Mesenchymal stem cell (in vitro differentiated cells and primary cell): ENCODE data around the gene TOX2.

ENCODE experiments used
- DNase-seq: peaks from one replicate; pipeline ENCODE4 v3.0.0-alpha.2; 2013
- H2AFZ ChIP-seq: one replicate; pipeline ENCODE4 v1.6.1; 2013; ENCODE audit warnings: low read depth, mild to moderate bottlenecking, control low read depth, inconsistent platforms, low read length, moderate library complexity
- H2AK5ac ChIP-seq: 2 replicates; pipeline ENCODE4 v1.6.1; 2013; ENCODE audit warnings: low read length, moderate library complexity, mild to moderate bottlenecking, inconsistent platforms; ENCODE audit not compliant: severe bottlenecking
- H2BK120ac ChIP-seq: one replicate; pipeline ENCODE4 v1.6.1; 2013; ENCODE audit warnings: low read depth, mild to moderate bottlenecking, inconsistent platforms, low read length, moderate library complexity
- H2BK12ac ChIP-seq, 2 experiments: one replicate each; pipeline ENCODE4 v1.6.1; 2013; ENCODE audit warnings: inconsistent platforms in 2 of 2, low read length in 2 of 2, mild to moderate bottlenecking in 2 of 2, moderate library complexity in 2 of 2, control low read depth in 1 of 2
- H2BK15ac ChIP-seq: one replicate; pipeline ENCODE4 v1.6.1; 2013; ENCODE audit warnings: mild to moderate bottlenecking, low read depth, inconsistent platforms; ENCODE audit not compliant: poor library complexity, severe bottlenecking
- H2BK5ac ChIP-seq: 2 replicates; pipeline ENCODE4 v1.6.1; 2013; ENCODE audit warnings: low read depth, mild to moderate bottlenecking, low read length, control low read depth, inconsistent platforms; ENCODE audit not compliant: poor library complexity, severe bottlenecking
- H3K14ac ChIP-seq, 2 experiments: one replicate each; pipeline ENCODE4 v1.6.1; 2013; ENCODE audit warnings: inconsistent platforms in 2 of 2, low read length in 2 of 2, control low read depth in 1 of 2, mild to moderate bottlenecking in 1 of 2, moderate library complexity in 1 of 2
- H3K18ac ChIP-seq, 2 experiments: one replicate each; pipeline ENCODE4 v1.6.1; 2013; ENCODE audit warnings: inconsistent platforms in 2 of 2, low read length in 2 of 2, control low read depth in 1 of 2, low read depth in 1 of 2, mild to moderate bottlenecking in 1 of 2
- H3K23ac ChIP-seq, 2 experiments: one replicate each; pipeline ENCODE4 v1.6.1; 2013; ENCODE audit warnings: inconsistent platforms in 2 of 2, low read length in 2 of 2, mild to moderate bottlenecking in 2 of 2, moderate library complexity in 2 of 2, control low read depth in 1 of 2
- H3K27ac ChIP-seq: 2 replicates; pipeline ENCODE4 v1.5.1; 2013; ENCODE audit warnings: mild to moderate bottlenecking, moderate library complexity, low read length, control low read depth, inconsistent platforms; ENCODE audit not compliant: poor library complexity, severe bottlenecking
- H3K27me3 ChIP-seq, 2 experiments: 2 replicates each; pipeline versions ENCODE4 v1.6.1 to v1.7.0; 2013; ENCODE audit warnings: low read length in 2 of 2, mild to moderate bottlenecking in 2 of 2, moderate library complexity in 2 of 2, control low read depth in 1 of 2, inconsistent platforms in 1 of 2; ENCODE audit not compliant: control insufficient read depth in 1 of 2, insufficient read depth in 1 of 2
- H3K36me3 ChIP-seq, 2 experiments: 2 replicates each; pipeline versions ENCODE4 v1.6.1 to v1.7.0; 2013; ENCODE audit warnings: low read length in 2 of 2, control low read depth in 1 of 2, inconsistent platforms in 1 of 2, low read depth in 1 of 2, mild to moderate bottlenecking in 1 of 2; ENCODE audit not compliant: insufficient read depth in 2 of 2, control insufficient read depth in 1 of 2
- H3K4ac ChIP-seq, 2 experiments: one replicate each; pipeline ENCODE4 v1.6.1; 2013; ENCODE audit warnings: inconsistent platforms in 2 of 2, low read length in 2 of 2, mild to moderate bottlenecking in 2 of 2, moderate library complexity in 2 of 2, control low read depth in 1 of 2, low read depth in 1 of 2
- H3K4me1 ChIP-seq: 2 replicates; pipeline ENCODE4 v1.6.1; 2013; ENCODE audit warnings: low read depth, low read length, control low read depth; ENCODE audit not compliant: control insufficient read depth, insufficient read depth
- H3K4me2 ChIP-seq: 2 replicates; pipeline ENCODE4 v1.6.1; 2013; ENCODE audit warnings: low read length, mild to moderate bottlenecking, inconsistent platforms; ENCODE audit not compliant: poor library complexity, severe bottlenecking
- H3K4me3 ChIP-seq, 2 experiments: 2 replicates each; pipeline versions ENCODE4 v1.5.1 to v1.7.0; 2013; ENCODE audit warnings: low read length in 2 of 2, mild to moderate bottlenecking in 2 of 2, control low read depth in 1 of 2, low read depth in 1 of 2; ENCODE audit not compliant: insufficient read depth in 1 of 2
- H3K79me1 ChIP-seq: replicated peaks from 2 replicates; pipeline ENCODE4 v1.6.1; 2013; ENCODE audit warnings: mild to moderate bottlenecking, control low read depth, low read length, inconsistent platforms; ENCODE audit not compliant: poor library complexity, severe bottlenecking
- H3K9ac ChIP-seq: 2 replicates; pipeline ENCODE4 v1.7.0; 2013; ENCODE audit warnings: mild to moderate bottlenecking, low read length, moderate library complexity
- H3K9me3 ChIP-seq: 2 replicates; pipeline ENCODE4 v1.7.0; 2013; ENCODE audit warnings: mild to moderate bottlenecking, low read length; ENCODE audit not compliant: control insufficient read depth
- H4K8ac ChIP-seq: one replicate; pipeline ENCODE4 v1.6.1; 2013; ENCODE audit warnings: inconsistent platforms, mild to moderate bottlenecking, low read length, moderate library complexity
- H4K91ac ChIP-seq: one replicate; pipeline ENCODE4 v1.6.1; 2013; ENCODE audit warnings: mild to moderate bottlenecking, low read length, inconsistent platforms
- WGBS: methylation state at CpG from one replicate; pipeline ENCODE4 v1.1.7; 2013; ENCODE audit warnings: mixed read lengths; 5-methylcytosine and 5-hydroxymethylcytosine counted together

Gene TOX2

DNA sequence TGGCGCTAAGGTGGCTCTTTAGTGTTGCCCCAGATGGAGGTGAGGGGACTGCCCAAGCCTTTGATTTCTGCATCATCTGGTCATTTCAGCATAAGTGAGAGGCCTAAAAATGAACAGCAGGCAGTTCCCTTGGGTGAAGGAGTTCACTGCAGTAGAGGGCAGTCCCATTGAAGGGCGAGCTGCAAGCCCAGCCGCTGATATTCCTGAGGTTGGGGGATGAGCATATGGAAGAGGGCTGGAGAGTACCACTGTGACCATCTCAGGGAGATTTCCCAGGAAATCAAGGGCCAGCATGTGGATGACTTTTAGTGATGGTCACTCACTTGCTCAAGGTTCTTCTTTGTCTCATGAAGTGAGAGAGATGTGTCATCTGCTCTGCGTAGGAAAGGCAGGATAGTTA, 9.3 kb downstream of the TOX2 start:
- H3K9ac ChIP-seq: no peak overlapping the region
- H2BK15ac ChIP-seq: no peak overlapping the region
- H4K91ac ChIP-seq: no peak overlapping the region
- H3K4me3 ChIP-seq: no peak overlapping the region
- H3K27me3 ChIP-seq: peaks cover 6 to 84% of the 10 kb centered on the region in 2 experiments
- H3K4me1 ChIP-seq: no peaks in the 10 kb centered on the region
- no peak overlapping the region for H3K14ac ChIP-seq
- no peak overlapping the region for H3K18ac ChIP-seq
- no peaks in the 10 kb centered on the region for H3K9me3 ChIP-seq
- H2AK5ac ChIP-seq: no peak overlapping the region
- no peak for DNase-seq
- no peak overlapping the region for H3K27ac ChIP-seq
- H3K36me3 ChIP-seq: no peaks in the 10 kb centered on the region
- H2AFZ ChIP-seq: no peak overlapping the region
- H2BK120ac ChIP-seq: no peak overlapping the region
- no peak overlapping the region for H2BK5ac ChIP-seq
- H3K23ac ChIP-seq: peak overlapping the region in 1 of 2 experiments; percentile 77
- 93% methylated on average over 4 of the region's 4 CpGs for WGBS
- H3K4me2 ChIP-seq: no peak overlapping the region
- no peaks in the 10 kb centered on the region for H3K79me1 ChIP-seq
- H4K8ac ChIP-seq: no peak overlapping the region
- no peak overlapping the region for H2BK12ac ChIP-seq
- no peak overlapping the region for H3K4ac ChIP-seq

DNA sequence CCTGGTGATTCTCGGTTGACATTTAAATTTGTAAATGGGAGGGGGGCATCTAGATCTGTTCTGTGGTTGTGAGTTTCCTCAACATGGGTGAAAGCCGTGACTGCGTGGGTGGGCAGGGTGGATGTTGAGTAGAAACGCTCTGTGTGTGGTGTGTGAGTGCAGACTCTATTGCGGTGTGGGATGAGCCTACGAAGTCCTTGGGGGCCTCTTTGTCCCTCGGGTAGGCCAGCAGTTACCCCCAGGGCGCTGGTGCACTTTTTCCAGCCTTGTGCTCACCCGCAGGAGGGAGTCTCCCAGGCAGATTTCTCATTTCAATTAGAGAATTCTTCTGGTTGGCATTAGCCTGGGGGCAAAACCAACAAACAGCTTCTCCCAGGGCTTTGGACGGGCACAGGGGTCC, 10.6 kb downstream of the TOX2 start:
- Histone ChIP-seq H3K23ac (no peak overlapping the region), H3K79me1 (no peaks in the 10 kb centered on the region), H3K36me3 (no peaks in the 10 kb centered on the region), H3K14ac (no peak overlapping the region), H4K8ac (peak overlapping the region; percentile 27), H2BK12ac (no peak overlapping the region), H3K27me3 (peaks cover 6 to 82% of the 10 kb centered on the region in 2 experiments), H3K18ac (peak overlapping the region; percentile 13 to 16), H2BK5ac (no peak overlapping the region), H3K4me2 (no peak overlapping the region), H3K4me3 (no peak overlapping the region), H2BK15ac (no peak overlapping the region), H3K9ac (peak overlapping the region; percentile 11), H2BK120ac (no peak overlapping the region), H2AFZ (no peak overlapping the region), H3K27ac (no peak overlapping the region), H4K91ac (no peak overlapping the region), H3K9me3 (no peaks in the 10 kb centered on the region), H3K4me1 (no peaks in the 10 kb centered on the region), H2AK5ac (no peak overlapping the region), H3K4ac (no peak overlapping the region)
- WGBS: 84% methylated on average over 10 of the region's 10 CpGs
- no peak for DNase-seq

DNA sequence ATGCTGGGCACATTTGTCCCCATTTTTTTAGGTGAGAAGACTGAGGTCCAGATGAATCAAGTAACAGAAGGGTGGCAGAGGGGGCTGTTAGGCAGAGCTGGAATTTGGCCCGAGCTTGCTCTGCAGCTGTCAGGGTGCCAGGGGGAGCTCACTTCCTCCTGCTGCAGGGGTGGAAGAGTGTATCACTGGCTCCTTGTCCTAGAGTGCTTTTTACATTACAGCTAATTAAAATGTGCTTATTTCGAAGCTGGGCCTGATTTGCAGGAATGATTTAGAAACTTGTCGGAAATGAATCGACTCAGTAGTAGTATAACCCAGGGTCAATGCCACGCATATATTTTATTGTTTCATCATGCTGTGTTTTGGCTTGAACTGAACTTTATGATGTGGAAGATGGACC, 11.1 kb downstream of the TOX2 start:
- Histone ChIP-seq H2BK5ac (no peak overlapping the region), H3K9me3 (no peaks in the 10 kb centered on the region), H3K27me3 (peaks cover 6 to 82% of the 10 kb centered on the region in 2 experiments), H2AK5ac (no peak overlapping the region), H3K79me1 (no peaks in the 10 kb centered on the region), H3K4me2 (no peak overlapping the region), H3K14ac (no peak overlapping the region), H3K4ac (no peak overlapping the region), H2BK120ac (no peak overlapping the region), H4K8ac (no peak overlapping the region), H3K4me1 (no peaks in the 10 kb centered on the region), H3K27ac (no peak overlapping the region), H2BK15ac (no peak overlapping the region), H3K36me3 (no peaks in the 10 kb centered on the region), H2BK12ac (no peak overlapping the region), H3K23ac (no peak overlapping the region), H3K9ac (peak overlapping the region; percentile 11), H3K18ac (no peak overlapping the region), H2AFZ (no peak overlapping the region), H3K4me3 (no peak overlapping the region), H4K91ac (no peak overlapping the region)
- no peak for DNase-seq
- WGBS: 70% methylated on average over 5 of the region's 5 CpGs

DNA sequence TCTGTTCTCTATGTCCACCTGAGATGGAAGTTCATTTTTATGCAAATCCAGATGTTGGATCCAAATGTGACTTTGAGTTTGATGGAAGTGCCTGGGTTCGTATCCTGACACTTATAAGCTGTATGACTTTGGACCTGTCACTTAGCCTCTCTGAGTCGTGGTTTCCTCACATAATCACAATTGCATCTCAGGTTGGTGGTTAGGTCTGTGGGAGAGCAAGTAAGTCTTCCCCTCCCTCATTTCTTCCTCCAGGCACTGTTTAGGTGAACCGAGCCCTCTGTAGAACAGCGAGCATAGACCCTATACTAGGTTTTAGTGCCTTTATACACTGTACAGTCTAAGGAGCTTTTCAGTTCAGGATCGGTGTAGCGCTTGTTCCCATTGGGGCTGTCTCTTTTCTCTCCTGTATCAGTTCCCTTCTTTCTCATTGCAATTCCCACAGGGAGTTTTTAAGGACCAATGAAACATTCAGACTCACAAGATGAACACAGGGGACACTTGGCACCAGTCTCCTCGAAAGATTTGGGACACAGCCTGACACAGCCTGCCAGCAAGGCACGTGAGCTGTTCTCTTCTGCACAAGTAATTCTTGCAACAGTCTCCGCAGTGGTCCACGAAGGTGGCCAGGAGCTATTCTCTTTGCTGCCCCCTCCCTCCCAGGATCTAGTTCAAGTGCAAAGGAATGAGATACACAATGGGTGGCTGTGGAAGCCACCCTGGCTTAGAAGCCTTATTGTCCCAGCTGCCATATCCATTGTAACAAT, 11.8 kb downstream of the TOX2 start:
- H4K91ac ChIP-seq: no peak overlapping the region
- no peaks in the 10 kb centered on the region for H3K9me3 ChIP-seq
- no peak for DNase-seq
- H2BK5ac ChIP-seq: no peak overlapping the region
- H3K27ac ChIP-seq: no peak overlapping the region
- H3K18ac ChIP-seq: peak overlapping the region; percentile 1 to 27
- WGBS: 84% methylated on average over 10 of the region's 10 CpGs
- H3K36me3 ChIP-seq: no peaks in the 10 kb centered on the region
- peaks cover 6 to 80% of the 10 kb centered on the region in 2 experiments for H3K27me3 ChIP-seq
- H3K23ac ChIP-seq: no peak overlapping the region
- no peak overlapping the region for H2AK5ac ChIP-seq
- no peak overlapping the region for H3K4ac ChIP-seq
- peak overlapping the region in 1 of 2 experiments; percentile 13 for H2BK12ac ChIP-seq
- H2AFZ ChIP-seq: no peak overlapping the region
- H3K4me2 ChIP-seq: no peak overlapping the region
- H3K4me3 ChIP-seq: no peak overlapping the region
- no peak overlapping the region for H2BK15ac ChIP-seq
- H3K79me1 ChIP-seq: no peaks in the 10 kb centered on the region
- no peak overlapping the region for H4K8ac ChIP-seq
- H3K14ac ChIP-seq: peak overlapping the region in 1 of 2 experiments; percentile 12
- no peak overlapping the region for H3K9ac ChIP-seq
- no peaks in the 10 kb centered on the region for H3K4me1 ChIP-seq
- H2BK120ac ChIP-seq: no peak overlapping the region
